ENCODE measurements around the gene TRIM62. TPM values are rescaled to one million over a fixed set of nuclear protein-coding genes. Genes with fewer than 3 reads are reported as not detected.
A peak's percentile ranks its signal among the peaks of the same experiment; 100 is the strongest.

Gene TRIM62
- total RNA-seq, 4 donors from 2014 or later: 3.5 to 22.8 (median 17.9) TPM

DNA sequence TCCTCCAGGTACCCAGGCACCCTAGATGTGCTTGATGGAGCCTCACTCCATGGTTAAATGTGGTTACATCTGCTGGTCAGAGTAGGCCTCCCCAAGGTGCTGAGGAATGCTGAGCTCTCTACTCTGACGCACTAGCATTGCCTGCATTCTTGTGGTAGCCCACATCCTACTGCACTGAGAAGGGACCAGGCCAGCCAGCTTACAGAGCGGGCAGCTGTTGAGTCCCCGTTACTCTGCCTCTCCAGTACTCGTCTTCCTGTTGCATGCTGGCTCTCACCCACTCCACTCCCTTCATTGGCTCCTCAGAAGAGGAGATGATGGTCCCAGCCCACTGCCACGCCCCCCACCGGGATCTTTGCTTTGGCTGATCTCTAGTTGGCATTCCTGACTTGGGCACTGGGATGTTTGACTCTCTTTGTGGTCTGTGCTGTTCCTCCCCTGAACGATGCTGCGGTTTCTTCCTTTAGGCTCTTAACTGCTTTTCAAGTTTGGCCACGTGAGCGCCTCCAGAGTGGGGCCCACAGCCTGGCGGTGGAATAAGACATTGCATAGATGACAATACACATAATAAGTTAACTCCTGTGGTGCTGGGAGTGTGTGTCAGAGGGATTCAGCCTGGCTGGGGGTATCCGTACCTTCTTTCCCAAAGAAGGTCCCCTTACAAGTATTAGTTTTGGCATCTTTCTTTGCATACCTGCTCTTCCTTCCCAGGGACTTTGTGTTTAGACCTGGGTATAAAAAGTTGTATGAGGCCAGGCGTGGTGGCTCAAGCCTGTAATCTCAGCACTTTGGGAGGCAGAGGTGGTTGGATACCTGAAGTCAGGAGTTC, 82.3 kb downstream of the TRIM62 start:
- no peaks in the 10 kb centered on the region for H3K36me3 ChIP-seq
- DNase-seq: peak in 2 of 3 donors; percentile 77 to 88
- H3K4me3 ChIP-seq: no peak overlapping the region
- H3K9me3 ChIP-seq: no peaks in the 10 kb centered on the region
- H3K27me3 ChIP-seq: no peaks in the 10 kb centered on the region
- H3K4me1 ChIP-seq: no peaks in the 10 kb centered on the region
- TF ChIP-seq POLR2A (IDR thresholded peaks at IDR 0.05): no peak
- TF ChIP-seq, protein P1, sequence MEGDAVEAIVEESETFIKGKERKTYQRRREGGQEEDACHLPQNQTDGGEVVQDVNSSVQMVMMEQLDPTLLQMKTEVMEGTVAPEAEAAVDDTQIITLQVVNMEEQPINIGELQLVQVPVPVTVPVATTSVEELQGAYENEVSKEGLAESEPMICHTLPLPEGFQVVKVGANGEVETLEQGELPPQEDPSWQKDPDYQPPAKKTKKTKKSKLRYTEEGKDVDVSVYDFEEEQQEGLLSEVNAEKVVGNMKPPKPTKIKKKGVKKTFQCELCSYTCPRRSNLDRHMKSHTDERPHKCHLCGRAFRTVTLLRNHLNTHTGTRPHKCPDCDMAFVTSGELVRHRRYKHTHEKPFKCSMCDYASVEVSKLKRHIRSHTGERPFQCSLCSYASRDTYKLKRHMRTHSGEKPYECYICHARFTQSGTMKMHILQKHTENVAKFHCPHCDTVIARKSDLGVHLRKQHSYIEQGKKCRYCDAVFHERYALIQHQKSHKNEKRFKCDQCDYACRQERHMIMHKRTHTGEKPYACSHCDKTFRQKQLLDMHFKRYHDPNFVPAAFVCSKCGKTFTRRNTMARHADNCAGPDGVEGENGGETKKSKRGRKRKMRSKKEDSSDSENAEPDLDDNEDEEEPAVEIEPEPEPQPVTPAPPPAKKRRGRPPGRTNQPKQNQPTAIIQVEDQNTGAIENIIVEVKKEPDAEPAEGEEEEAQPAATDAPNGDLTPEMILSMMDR (IDR thresholded peaks at IDR 0.05): peak in 5 of 6 experiments; percentile 21 to 47 (median 30)
- H3K27ac ChIP-seq: peak overlapping the region; percentile 59 to 79 (median 70)

DNA sequence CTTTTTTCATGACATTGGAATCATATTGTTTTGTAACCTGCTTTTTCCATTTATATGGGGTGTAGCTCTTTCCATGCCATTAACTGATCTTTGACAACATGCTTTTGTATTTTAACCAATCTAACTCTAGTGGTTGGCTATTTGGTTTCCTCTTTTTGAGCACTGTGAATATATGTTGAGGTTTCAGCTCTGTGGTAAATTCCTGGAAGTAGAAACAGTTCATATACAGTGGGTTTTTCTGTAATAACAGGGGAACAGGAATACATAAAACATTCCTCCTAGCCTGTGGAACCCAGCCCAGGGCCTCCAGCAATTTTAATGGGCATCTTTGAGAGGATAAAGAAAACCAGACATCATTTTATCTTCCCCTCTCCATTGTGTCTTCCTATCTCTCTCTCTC, 83.5 kb downstream of the TRIM62 start:
- H3K27ac ChIP-seq: peak overlapping the region; percentile 59 to 79 (median 70)
- H3K4me1 ChIP-seq: no peaks in the 10 kb centered on the region
- no peak overlapping the region for H3K4me3 ChIP-seq
- TF ChIP-seq POLR2A (IDR thresholded peaks at IDR 0.05): no peak
- TF ChIP-seq, protein P1 (IDR thresholded peaks at IDR 0.05): no peak
- H3K27me3 ChIP-seq: no peaks in the 10 kb centered on the region
- no peak for DNase-seq
- H3K9me3 ChIP-seq: no peaks in the 10 kb centered on the region
- no peaks in the 10 kb centered on the region for H3K36me3 ChIP-seq

DNA sequence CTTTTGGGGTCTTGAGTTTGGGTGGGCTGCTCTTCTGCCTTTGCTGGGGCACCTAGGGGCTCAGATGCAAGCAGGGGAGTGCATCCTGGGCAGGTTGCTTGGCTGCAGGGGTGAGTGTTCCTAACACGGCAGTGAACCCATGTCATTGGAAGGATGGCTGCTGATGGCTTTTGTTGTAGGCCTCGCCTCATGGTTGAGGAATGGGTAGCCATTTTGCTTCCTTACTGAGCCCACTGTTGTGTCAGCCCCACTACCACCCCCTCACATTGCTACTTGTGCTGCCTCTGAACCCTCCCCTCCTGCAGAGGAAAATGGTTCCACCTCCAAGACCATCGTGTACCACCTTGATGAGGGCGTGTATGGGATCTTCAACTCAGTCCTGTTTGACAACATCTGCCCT, 84.1 kb downstream of the TRIM62 start:
- Histone ChIP-seq H3K27me3 (no peaks in the 10 kb centered on the region), H3K27ac (no peak overlapping the region), H3K4me3 (no peak overlapping the region), H3K4me1 (no peaks in the 10 kb centered on the region), H3K36me3 (no peaks in the 10 kb centered on the region), H3K9me3 (no peaks in the 10 kb centered on the region)
- DNase-seq: no peak
- no peak for TF ChIP-seq POLR2A (IDR thresholded peaks at IDR 0.05)
- TF ChIP-seq, protein P1 (IDR thresholded peaks at IDR 0.05): no peak

DNA sequence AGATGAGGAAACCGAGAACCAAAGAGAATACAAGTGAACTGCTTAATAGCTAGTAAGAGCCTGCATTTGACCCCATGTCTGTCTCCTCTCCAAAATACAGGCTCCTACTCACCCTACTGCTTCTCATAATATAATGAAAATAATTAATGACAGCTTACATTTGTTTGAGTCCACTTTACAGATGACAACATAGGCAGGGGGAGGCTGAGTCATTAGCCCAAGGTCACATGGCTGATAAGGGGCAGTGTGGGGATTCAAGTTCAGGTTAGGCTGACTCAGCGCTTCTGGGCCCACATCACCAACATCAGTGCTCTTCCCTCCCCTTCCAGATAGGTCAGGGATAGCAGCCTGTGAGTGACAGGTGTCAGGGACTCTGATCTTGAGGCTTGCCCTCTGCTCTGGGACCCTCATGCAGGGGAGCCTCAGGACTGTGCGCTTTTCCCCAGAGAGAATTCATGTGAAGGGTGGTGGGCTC, 84.7 kb downstream of the TRIM62 start:
- Histone ChIP-seq H3K9me3 (no peaks in the 10 kb centered on the region), H3K36me3 (no peaks in the 10 kb centered on the region), H3K4me3 (no peak overlapping the region), H3K27me3 (no peaks in the 10 kb centered on the region), H3K4me1 (no peaks in the 10 kb centered on the region), H3K27ac (no peak overlapping the region)
- no peak for DNase-seq
- TF ChIP-seq POLR2A (IDR thresholded peaks at IDR 0.05): no peak
- TF ChIP-seq, protein P1 (IDR thresholded peaks at IDR 0.05): no peak

DNA sequence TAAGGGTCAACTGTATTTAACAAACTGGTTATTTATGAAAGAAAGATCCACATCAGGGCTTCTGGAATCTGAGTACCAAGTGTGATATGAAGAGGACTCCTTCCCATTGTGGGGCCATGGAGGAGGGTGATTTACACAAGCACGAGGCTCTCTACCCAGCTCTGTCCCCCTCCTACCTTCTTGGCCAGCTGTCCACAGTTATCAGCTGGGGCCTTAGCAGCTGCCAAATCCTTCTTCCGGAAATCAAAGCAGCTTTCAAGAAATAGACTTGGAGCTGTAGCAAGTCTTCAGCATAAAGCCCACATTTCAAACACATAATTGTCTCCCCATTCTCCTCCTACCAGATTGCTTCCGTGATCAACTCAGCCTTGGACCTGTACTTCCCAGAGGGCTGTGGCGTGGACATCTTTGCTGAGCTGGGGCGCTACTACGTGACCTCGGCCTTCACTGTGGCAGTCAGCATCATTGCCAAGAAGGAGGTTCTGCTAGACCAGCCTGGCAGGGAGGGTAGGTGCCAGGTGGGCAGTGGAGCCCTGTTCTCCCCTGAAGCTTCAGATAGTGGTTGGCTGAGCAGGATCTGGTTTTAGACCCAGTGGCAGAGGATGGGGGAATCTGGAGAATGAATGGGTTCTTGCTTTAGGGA, 85.4 kb downstream of the TRIM62 start:
- Histone ChIP-seq H3K36me3 (no peaks in the 10 kb centered on the region), H3K4me1 (no peaks in the 10 kb centered on the region), H3K4me3 (no peak overlapping the region), H3K9me3 (no peaks in the 10 kb centered on the region), H3K27me3 (no peaks in the 10 kb centered on the region), H3K27ac (no peak overlapping the region)
- TF ChIP-seq POLR2A (IDR thresholded peaks at IDR 0.05): no peak
- TF ChIP-seq, protein P1 (IDR thresholded peaks at IDR 0.05): no peak
- DNase-seq: peak in 1 of 3 donors; percentile 5

Other genes starting within 250 kb of the TRIM62 start
- gene RNF19B, start 217.2 kb downstream of the TRIM62 start, total RNA-seq: 10 to 100 TPM; 28.1 to 62.1 (median 54.6) TPM
- gene AK2, start 145.2 kb downstream of the TRIM62 start, total RNA-seq: 100 to 1,000 TPM; 273 to 366 (median 293) TPM
- 10 to 100 TPM in 1 of 4 donors, 1 to 10 TPM in 2, under 1 TPM in 1; 0.95 to 26.4 (median 2.2) TPM for gene AZIN2, start 100.9 kb downstream of the TRIM62 start, total RNA-seq
- 10 to 100 TPM in 2 of 4 donors, 1 to 10 TPM in 2; 5.9 to 28.9 (median 8.8) TPM for gene ZNF362, start 74.4 kb upstream of the TRIM62 start, total RNA-seq
- gene A3GALT2, start 139.1 kb upstream of the TRIM62 start, total RNA-seq: not detected
- 10 to 100 TPM; 50.3 to 71.1 (median 65.9) TPM for gene PHC2, start 249.1 kb upstream of the TRIM62 start, total RNA-seq

Measured in Peyer's patch (tissue), 4 donors.